Gastrocnemius medialis (tissue), 4 donors: ENCODE measurements around the gene SCLY. TPM values are rescaled to one million over a fixed set of nuclear protein-coding genes. Genes with fewer than 3 reads are reported as not detected.

ENCODE experiments used
- ATAC-seq, 2 donors: fragments of 150-250 bp; one replicate each; pipeline ENCODE4 v1.9.1; 2016
- DNase-seq, 2 donors: peaks; one replicate each; pipeline ENCODE4 v3.0.0-alpha.2; 2019
- H3K27ac ChIP-seq, 4 donors: fragments of 200-600 bp; sonication (generic); 1 replicate in 1 of 4; 2 replicates in 3 of 4; pipeline ENCODE4 v1.5.1; 2016 to 2018; ENCODE audit warnings: mild to moderate bottlenecking in 2 of 4, moderate library complexity in 1 of 4
- H3K27me3 ChIP-seq, 3 donors: fragments of 200-600 bp; sonication (generic) in 2 of 3; 1 replicate in 1 of 3; 2 replicates in 2 of 3; pipeline versions ENCODE4 v1.5.1 to v1.6.0; 2016 to 2019; ENCODE audit warnings: mild to moderate bottlenecking in 1 of 3, moderate library complexity in 1 of 3
- H3K36me3 ChIP-seq, 2 donors: fragments of 200-600 bp; sonication (generic) in 1 of 2; one replicate each; pipeline ENCODE4 v1.5.1; 2017 to 2018
- H3K4me1 ChIP-seq, 2 donors: fragments of 200-600 bp; sonication (generic) in 1 of 2; one replicate each; pipeline ENCODE4 v1.5.1; 2016 to 2017; ENCODE audit warnings: mild to moderate bottlenecking in 2 of 2
- H3K4me3 ChIP-seq, 4 donors: fragments of 200-600 bp; sonication (generic) in 3 of 4; 1 replicate in 1 of 4; 2 replicates in 3 of 4; pipeline ENCODE4 v1.5.1; 2016 to 2019; ENCODE audit warnings: mild to moderate bottlenecking in 2 of 4
- H3K9me3 ChIP-seq, 3 donors: fragments of 200-600 bp; sonication (generic) in 2 of 3; 1 replicate in 1 of 3; 2 replicates in 2 of 3; pipeline ENCODE4 v1.5.1; 2016 to 2019
- CTCF ChIP-seq, 5 experiments: fragments of 450-650 bp in 3 of 5; fragments of 200-600 bp in 2 of 5; sonication (generic) in 2 of 5; IDR thresholded peaks in 4 of 5; conservative IDR thresholded peaks in 1 of 5; 1 replicate in 4 of 5; 2 replicates in 1 of 5; pipeline ENCODE4 v1.5.1; 2016 to 2019; ENCODE audit warnings: antibody characterized with exemption in 5 of 5, mild to moderate bottlenecking in 3 of 5, moderate library complexity in 3 of 5
- POLR2A ChIP-seq, 2 donors: fragments of 450-650 bp; IDR thresholded peaks; one replicate each; pipeline ENCODE4 v1.6.1; 2017; ENCODE audit warnings: antibody characterized with exemption in 2 of 2, mild to moderate bottlenecking in 2 of 2, moderate library complexity in 2 of 2
- in situ Hi-C, 4 donors: fragments of 200-750 bp; cut with MboI; loops; one replicate each; pipeline versions ENCODE4 v1.15.0 to v1.8.0; 2017; ENCODE audit warnings: low sequenced_read_pairs in 4 of 4
- intact Hi-C: fragments of 100-400 bp; cut with DNase I; formaldehyde crosslinking; loops from one replicate; pipeline ENCODE4 v1.15.1; 2023; ENCODE audit warnings: low total_unique reads
- total RNA-seq, 4 donors: library from RNA; depleted of rRNA; stranded (reverse); fragments of >200 nt; gene quantifications; one replicate each; pipeline versions ENCODE4 v1.1.0 to v1.2.3, GENCODE V29; 2016

SCLY gene
- total RNA-seq, 4 donors from 2014 or later = 3.3 to 9.7 (median 5.6) TPM

GRCh38 chr2:238019962-238020361, 40.8 kb upstream of the SCLY start:
- no peak for ATAC-seq
- Histone ChIP-seq H3K27me3 (no peaks in the 10 kb centered on the region), H3K36me3 (no peaks in the 10 kb centered on the region), H3K9me3 (no peaks in the 10 kb centered on the region), H3K4me1 (peaks cover 8 to 12% of the 10 kb centered on the region in 2 donors), H3K4me3 (no peak overlapping the region), H3K27ac (no peak overlapping the region)
- DNase-seq = no peak
- in situ Hi-C loops (no loop called here), intact Hi-C loops (no loop called here)
- TF ChIP-seq CTCF (IDR thresholded peaks at IDR 0.05 in 4 of 5, conservative IDR thresholded peaks at IDR 0.05 in 1 of 5) (no peak), POLR2A (IDR thresholded peaks at IDR 0.05) (no peak)

DNA sequence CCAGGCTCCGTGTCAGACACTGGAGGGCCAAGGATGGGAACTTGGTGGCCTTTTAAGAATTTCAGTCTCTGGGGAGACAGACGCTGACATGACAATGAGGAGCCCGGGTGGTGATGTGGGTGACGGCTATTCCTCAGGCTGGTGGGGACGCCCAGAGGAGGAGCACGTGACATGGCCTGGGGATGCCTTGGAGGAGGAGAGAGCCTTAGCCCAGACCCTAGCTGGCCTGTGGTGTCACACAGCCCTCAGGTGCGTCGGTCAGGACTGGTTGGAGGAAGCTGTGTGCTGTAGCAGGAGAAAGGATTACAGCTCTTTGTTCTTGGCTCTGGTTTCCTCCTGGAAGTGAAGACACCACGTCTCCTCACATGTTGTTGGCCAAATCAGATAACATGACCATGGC, 40.0 kb upstream of the SCLY start:
- no peak for TF ChIP-seq POLR2A (IDR thresholded peaks at IDR 0.05)
- intact Hi-C loops = no loop called here
- ATAC-seq (no peak), DNase-seq (no peak)
- Histone ChIP-seq H3K9me3 (no peaks in the 10 kb centered on the region), H3K36me3 (no peaks in the 10 kb centered on the region), H3K4me1 (peaks cover 8 to 12% of the 10 kb centered on the region in 2 donors), H3K27ac (no peak overlapping the region), H3K27me3 (no peaks in the 10 kb centered on the region), H3K4me3 (no peak overlapping the region)
- in situ Hi-C loops = no loop called here

- Histone ChIP-seq H3K4me1 (peaks cover 8 to 12% of the 10 kb centered on the region in 2 donors), H3K9me3 (no peaks in the 10 kb centered on the region), H3K27me3 (no peaks in the 10 kb centered on the region), H3K27ac (no peak overlapping the region), H3K4me3 (no peak overlapping the region), H3K36me3 (no peaks in the 10 kb centered on the region)
- no peak for TF ChIP-seq CTCF (IDR thresholded peaks at IDR 0.05 in 4 of 5, conservative IDR thresholded peaks at IDR 0.05 in 1 of 5)
- TF ChIP-seq POLR2A (IDR thresholded peaks at IDR 0.05) = no peak
- intact Hi-C loops = no loop called here
- ATAC-seq (no peak), DNase-seq (no peak)
- in situ Hi-C loops = no loop called here
These were observed 39.5 kb upstream of the SCLY start for GRCh38 chr2:238021327-238021726.

DNA sequence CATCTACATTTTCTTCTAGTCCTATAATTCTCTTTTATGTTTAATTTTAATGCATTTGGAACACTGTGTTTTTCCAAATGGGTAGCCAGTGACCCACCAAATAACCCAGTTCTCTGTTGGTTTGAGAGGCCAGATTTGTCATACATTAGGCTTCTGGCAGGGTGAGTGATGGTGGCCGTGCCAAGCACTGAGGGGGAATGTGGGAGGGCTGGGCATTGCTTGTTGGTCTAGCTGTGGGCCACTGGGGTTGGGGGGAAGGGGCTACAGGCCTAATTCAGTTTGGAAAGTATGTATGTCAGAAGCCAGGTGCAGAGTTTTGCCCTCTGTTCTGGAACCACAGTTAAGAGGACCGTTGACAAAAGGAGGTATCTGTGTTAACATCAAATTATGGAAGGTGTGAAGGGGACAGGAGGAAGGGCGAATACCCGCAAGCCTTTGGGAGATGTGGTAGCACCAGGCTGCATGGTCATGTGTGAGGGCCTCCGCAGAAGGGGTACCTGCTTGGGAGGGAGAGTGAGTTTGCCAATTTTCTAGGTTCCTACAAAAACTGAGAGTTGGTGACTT, 38.1 kb upstream of the SCLY start:
- Histone ChIP-seq H3K27me3 (no peaks in the 10 kb centered on the region), H3K4me1 (peaks cover 8 to 12% of the 10 kb centered on the region in 2 donors), H3K4me3 (no peak overlapping the region), H3K27ac (no peak overlapping the region), H3K36me3 (peaks cover 0 to 9% of the 10 kb centered on the region in 2 donors), H3K9me3 (no peaks in the 10 kb centered on the region)
- intact Hi-C loops (no loop called here), in situ Hi-C loops (no loop called here)
- TF ChIP-seq POLR2A (IDR thresholded peaks at IDR 0.05) (no peak), CTCF (IDR thresholded peaks at IDR 0.05 in 4 of 5, conservative IDR thresholded peaks at IDR 0.05 in 1 of 5) (no peak)
- no peak for ATAC-seq
- DNase-seq = no peak

GRCh38 chr2:238023608-238024007, 37.2 kb upstream of the SCLY start:
- H3K27me3 ChIP-seq = no peaks in the 10 kb centered on the region
- ATAC-seq (no peak), DNase-seq (no peak)
- peaks cover 0 to 11% of the 10 kb centered on the region in 2 donors for H3K36me3 ChIP-seq
- peaks cover 8 to 12% of the 10 kb centered on the region in 2 donors for H3K4me1 ChIP-seq
- intact Hi-C loops (no loop called here), in situ Hi-C loops (no loop called here)
- H3K27ac ChIP-seq = no peak overlapping the region
- TF ChIP-seq POLR2A (IDR thresholded peaks at IDR 0.05) = no peak
- no peak for TF ChIP-seq CTCF (IDR thresholded peaks at IDR 0.05 in 4 of 5, conservative IDR thresholded peaks at IDR 0.05 in 1 of 5)
- no peaks in the 10 kb centered on the region for H3K9me3 ChIP-seq
- H3K4me3 ChIP-seq = no peak overlapping the region
